Nasal cavity respiratory epithelium epithelial cell of viscerocranial mucosa (primary cell): Measurements from ENCODE around the gene WFDC2. TPM values are rescaled to one million over a fixed set of nuclear protein-coding genes. Genes with fewer than 3 reads are reported as not detected.

Source experiments
- total RNA-seq: library from RNA; depleted of rRNA; stranded (reverse); fragments of >200 nt; gene quantifications from 2 replicates; pipeline ENCODE4 v1.2.3, GENCODE V29; 2014

Gene WFDC2, protein sequence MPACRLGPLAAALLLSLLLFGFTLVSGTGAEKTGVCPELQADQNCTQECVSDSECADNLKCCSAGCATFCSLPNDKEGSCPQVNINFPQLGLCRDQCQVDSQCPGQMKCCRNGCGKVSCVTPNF
- total RNA-seq: 12.0 TPM in 1 of 2 replicates, not detected in the other

DNA sequence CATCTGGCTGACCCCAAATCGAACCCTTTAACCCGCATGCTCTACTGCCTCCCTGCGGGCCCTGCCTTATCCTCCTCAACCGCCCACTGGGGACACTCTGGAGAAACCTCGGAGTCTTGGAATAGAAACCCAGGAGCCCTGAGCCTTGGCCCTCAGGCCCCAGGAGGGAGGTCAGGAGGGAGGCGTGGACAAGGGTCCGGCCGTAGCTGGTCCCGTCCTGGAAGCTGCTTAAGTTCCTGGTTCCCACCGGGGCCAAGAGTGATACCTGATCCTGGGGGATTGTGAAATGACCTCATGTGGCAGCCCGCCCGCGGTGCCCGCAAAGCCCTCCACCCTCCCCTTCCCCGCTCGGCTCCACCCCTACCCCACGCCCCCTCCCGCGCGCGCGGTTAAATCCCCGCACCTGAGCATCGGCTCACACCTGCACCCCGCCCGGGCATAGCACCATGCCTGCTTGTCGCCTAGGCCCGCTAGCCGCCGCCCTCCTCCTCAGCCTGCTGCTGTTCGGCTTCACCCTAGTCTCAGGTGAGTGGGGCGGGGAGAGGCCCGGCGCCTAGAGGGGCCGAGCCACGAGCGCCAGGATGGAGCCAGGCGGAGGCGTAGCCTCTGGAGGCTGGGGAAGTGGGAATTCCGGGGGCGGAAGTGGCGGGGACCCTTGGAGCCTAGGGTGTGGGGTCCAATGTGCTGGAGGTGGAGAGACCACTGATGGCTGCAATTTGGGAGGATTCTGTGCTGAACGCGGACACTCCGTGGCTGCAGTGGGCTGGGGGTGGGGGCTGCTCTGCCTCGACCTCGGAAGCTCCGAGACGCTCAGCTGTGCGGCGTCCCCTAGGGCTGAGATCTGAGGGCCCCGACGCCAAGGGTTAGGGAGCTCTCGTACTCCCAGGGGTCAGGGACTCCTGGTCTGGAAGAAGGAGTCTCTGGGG lies at the start of gene WFDC2:
Gene WFDC2, plus strand, starts transcription at position 418 of the 926 bp plus-strand sequence. Its CDS starts 29 bp downstream, at position 447.

DNA sequence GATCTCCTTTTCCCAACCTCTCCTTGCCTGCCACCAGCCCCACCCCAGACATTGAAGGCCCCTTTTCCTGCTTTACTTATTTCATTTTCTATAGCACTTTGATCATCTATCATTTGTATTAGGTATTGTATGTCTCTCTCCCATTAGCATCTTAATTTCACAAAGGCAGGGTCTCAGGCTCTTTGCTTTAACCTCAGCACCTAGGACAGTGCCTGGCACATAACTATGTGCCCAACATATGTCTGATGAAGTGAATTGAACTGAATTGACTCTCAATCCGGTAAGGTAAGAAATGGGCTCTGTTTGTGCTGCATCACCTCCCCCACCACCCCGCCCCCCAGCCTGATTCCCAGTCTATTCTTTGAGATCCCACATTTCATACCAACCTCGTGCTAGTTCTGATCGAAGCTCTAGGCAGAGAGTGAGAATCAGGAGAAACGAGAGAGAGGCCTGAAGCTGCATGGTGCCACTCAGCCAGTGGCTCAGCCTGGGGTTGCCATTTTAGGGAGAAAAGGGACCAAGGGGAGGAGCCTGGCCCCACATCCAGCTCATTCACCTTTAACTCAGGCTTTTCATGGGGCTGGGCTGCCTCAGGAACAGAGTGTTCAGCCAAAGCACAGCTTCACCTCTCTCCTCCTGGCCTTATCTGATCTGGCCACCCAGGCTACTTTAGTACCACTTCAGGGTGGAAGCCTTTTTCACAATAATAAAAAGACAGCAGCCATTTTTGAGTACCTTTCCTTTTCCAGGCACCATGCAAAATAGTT lies 45.8 kb downstream of the WFDC2 start, which contains the start of gene SPINT3:
Gene SPINT3, minus strand, starts transcription at position 476 of the 767 bp plus-strand sequence. Its CDS starts 14 bp downstream, at position 462.

Other genes with a start within 250 kb of the WFDC2 start
- gene SEMG2, start 248.4 kb upstream of the WFDC2 start, total RNA-seq: not detected in 2 replicates
- 458 and 1,147 TPM in 2 replicates for gene SLPI, start 215.2 kb upstream of the WFDC2 start, total RNA-seq
- not detected in 2 replicates for gene RBPJL, start 162.9 kb upstream of the WFDC2 start, total RNA-seq
- under 0.01 and 0.14 TPM in 2 replicates for gene MATN4, start 161.5 kb upstream of the WFDC2 start, total RNA-seq
- gene SDC4, start 121.3 kb upstream of the WFDC2 start, total RNA-seq: 193 and 303 TPM in 2 replicates
- gene SYS1, start 106.6 kb upstream of the WFDC2 start, total RNA-seq: 17.4 and 22.1 TPM in 2 replicates
- gene TP53TG5, start 91.4 kb upstream of the WFDC2 start, total RNA-seq: not detected in 2 replicates
- 8.3 and 15.4 TPM in 2 replicates for gene DBNDD2, start 61.5 kb upstream of the WFDC2 start, total RNA-seq
- 17.8 and 35.4 TPM in 2 replicates for gene PIGT, start 53.6 kb upstream of the WFDC2 start, total RNA-seq
- gene SPINT3, start 45.9 kb downstream of the WFDC2 start, total RNA-seq: not detected in 2 replicates
- not detected in 2 replicates for gene WFDC6, start 69.7 kb downstream of the WFDC2 start, total RNA-seq
- gene EPPIN, start 77.6 kb downstream of the WFDC2 start, total RNA-seq: not detected in 2 replicates
- gene WFDC8, start 109.5 kb downstream of the WFDC2 start, total RNA-seq: not detected in 2 replicates
- not detected in 2 replicates for gene WFDC10A, start 160.0 kb downstream of the WFDC2 start, total RNA-seq
- not detected in 2 replicates for gene WFDC9, start 161.5 kb downstream of the WFDC2 start, total RNA-seq
- gene WFDC11, start 200.5 kb downstream of the WFDC2 start, total RNA-seq: not detected in 2 replicates
- not detected in 2 replicates for gene WFDC13, start 232.3 kb downstream of the WFDC2 start, total RNA-seq
- gene WFDC10B, start 235.3 kb downstream of the WFDC2 start, total RNA-seq: not detected in 2 replicates